Measurements from ENCODE around the gene FLVCR2. TPM values are rescaled to one million over a fixed set of nuclear protein-coding genes. Genes with fewer than 3 reads are reported as not detected.

FLVCR2 gene
- polyA plus RNA-seq, 1 donor from 2014 or later: not detected

DNA sequence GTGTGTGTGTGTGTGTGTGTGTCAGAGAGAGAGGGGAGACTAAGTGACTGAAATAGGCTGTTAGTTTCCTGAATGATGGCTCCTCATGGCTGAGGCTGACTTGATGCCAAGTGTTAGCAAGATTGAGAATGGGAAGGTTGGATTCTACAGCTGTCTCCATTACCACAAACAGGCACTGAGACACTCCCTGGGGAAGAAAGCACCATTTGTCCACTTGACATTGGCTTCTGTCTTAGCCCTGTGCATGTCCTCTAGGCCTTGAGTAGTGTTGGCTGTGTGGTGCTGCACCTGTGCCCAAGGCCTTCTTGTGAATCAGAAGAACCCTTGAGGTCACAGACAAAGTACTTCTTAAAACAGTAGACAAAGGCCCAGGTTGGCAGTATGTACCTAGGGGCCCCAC lies 66.6 kb downstream of the FLVCR2 start:
- TF ChIP-seq EP300 (conservative IDR thresholded peaks at IDR 0.05; ENCODE audit: poor library complexity, severe bottlenecking): no peak
- TF ChIP-seq, protein P1, sequence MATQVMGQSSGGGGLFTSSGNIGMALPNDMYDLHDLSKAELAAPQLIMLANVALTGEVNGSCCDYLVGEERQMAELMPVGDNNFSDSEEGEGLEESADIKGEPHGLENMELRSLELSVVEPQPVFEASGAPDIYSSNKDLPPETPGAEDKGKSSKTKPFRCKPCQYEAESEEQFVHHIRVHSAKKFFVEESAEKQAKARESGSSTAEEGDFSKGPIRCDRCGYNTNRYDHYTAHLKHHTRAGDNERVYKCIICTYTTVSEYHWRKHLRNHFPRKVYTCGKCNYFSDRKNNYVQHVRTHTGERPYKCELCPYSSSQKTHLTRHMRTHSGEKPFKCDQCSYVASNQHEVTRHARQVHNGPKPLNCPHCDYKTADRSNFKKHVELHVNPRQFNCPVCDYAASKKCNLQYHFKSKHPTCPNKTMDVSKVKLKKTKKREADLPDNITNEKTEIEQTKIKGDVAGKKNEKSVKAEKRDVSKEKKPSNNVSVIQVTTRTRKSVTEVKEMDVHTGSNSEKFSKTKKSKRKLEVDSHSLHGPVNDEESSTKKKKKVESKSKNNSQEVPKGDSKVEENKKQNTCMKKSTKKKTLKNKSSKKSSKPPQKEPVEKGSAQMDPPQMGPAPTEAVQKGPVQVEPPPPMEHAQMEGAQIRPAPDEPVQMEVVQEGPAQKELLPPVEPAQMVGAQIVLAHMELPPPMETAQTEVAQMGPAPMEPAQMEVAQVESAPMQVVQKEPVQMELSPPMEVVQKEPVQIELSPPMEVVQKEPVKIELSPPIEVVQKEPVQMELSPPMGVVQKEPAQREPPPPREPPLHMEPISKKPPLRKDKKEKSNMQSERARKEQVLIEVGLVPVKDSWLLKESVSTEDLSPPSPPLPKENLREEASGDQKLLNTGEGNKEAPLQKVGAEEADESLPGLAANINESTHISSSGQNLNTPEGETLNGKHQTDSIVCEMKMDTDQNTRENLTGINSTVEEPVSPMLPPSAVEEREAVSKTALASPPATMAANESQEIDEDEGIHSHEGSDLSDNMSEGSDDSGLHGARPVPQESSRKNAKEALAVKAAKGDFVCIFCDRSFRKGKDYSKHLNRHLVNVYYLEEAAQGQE (IDR thresholded peaks at IDR 0.05; ENCODE audit: borderline replicate concordance): no peak
- no peak for TF ChIP-seq SMC3 (conservative IDR thresholded peaks at IDR 0.05; ENCODE audit: poor library complexity)
- TF ChIP-seq RAD21 (conservative IDR thresholded peaks at IDR 0.05): no peak
- TF ChIP-seq POLR2AphosphoS5 (IDR thresholded peaks at IDR 0.05): no peak
- TF ChIP-seq, protein P2, sequence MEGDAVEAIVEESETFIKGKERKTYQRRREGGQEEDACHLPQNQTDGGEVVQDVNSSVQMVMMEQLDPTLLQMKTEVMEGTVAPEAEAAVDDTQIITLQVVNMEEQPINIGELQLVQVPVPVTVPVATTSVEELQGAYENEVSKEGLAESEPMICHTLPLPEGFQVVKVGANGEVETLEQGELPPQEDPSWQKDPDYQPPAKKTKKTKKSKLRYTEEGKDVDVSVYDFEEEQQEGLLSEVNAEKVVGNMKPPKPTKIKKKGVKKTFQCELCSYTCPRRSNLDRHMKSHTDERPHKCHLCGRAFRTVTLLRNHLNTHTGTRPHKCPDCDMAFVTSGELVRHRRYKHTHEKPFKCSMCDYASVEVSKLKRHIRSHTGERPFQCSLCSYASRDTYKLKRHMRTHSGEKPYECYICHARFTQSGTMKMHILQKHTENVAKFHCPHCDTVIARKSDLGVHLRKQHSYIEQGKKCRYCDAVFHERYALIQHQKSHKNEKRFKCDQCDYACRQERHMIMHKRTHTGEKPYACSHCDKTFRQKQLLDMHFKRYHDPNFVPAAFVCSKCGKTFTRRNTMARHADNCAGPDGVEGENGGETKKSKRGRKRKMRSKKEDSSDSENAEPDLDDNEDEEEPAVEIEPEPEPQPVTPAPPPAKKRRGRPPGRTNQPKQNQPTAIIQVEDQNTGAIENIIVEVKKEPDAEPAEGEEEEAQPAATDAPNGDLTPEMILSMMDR (IDR thresholded peaks at IDR 0.05; ENCODE audit: poor library complexity, severe bottlenecking): no peak
- no peak overlapping the region for H3K9ac ChIP-seq (ENCODE audit: low read length)
- H3K4me2 ChIP-seq (ENCODE audit: low read length): no peak overlapping the region
- H2AFZ ChIP-seq (ENCODE audit: low read depth, low read length): no peak overlapping the region
- H3F3A ChIP-seq (ENCODE audit: insufficient read depth, low read length, poor library complexity, severe bottlenecking): no peaks in the 10 kb centered on the region
- H3K27me3 ChIP-seq (ENCODE audit: insufficient read depth, low read depth, low read length): no peaks in the 10 kb centered on the region
- no peaks in the 10 kb centered on the region for H3K9me3 ChIP-seq (ENCODE audit: low read length)
- no peak overlapping the region for H3K27ac ChIP-seq (ENCODE audit: low read length)
- H3K36me3 ChIP-seq (ENCODE audit: insufficient read depth, low read length): no peaks in the 10 kb centered on the region
- H3K9me2 ChIP-seq (ENCODE audit: insufficient read depth, low read length): no peaks in the 10 kb centered on the region
- H4K20me1 ChIP-seq (ENCODE audit: insufficient read depth): no peaks in the 10 kb centered on the region
- H3K4me3 ChIP-seq (ENCODE audit: low read length): no peak overlapping the region
- H3K79me2 ChIP-seq (replicated peaks; ENCODE audit: insufficient read depth, low read length): no peaks in the 10 kb centered on the region

DNA sequence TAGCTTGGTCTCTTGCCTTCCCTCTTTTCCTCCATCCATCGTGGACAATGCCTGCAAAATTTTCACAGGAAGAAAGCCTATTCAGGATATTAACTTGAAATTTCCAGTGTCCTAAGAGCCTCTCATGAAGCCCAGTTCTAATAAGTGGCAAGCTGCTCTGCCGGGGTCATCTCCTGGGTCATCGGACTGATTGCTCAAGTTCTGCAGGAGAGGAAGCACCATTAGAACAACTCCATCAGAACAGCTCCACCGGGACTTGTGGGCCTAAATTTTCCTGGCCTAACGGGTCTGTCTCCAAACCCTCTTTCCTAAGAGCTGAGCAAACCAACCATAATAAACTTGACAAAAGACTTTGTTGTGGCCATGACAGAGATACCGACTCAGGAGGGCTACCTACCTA lies 68.3 kb downstream of the FLVCR2 start:
- H3K9ac ChIP-seq (ENCODE audit: low read length): no peak overlapping the region
- no peaks in the 10 kb centered on the region for H3K9me3 ChIP-seq (ENCODE audit: low read length)
- H3K4me3 ChIP-seq (ENCODE audit: low read length): no peak overlapping the region
- H3K27me3 ChIP-seq (ENCODE audit: insufficient read depth, low read depth, low read length): no peaks in the 10 kb centered on the region
- no peaks in the 10 kb centered on the region for H4K20me1 ChIP-seq (ENCODE audit: insufficient read depth)
- H3K27ac ChIP-seq (ENCODE audit: low read length): no peak overlapping the region
- no peaks in the 10 kb centered on the region for H3K36me3 ChIP-seq (ENCODE audit: insufficient read depth, low read length)
- no peak overlapping the region for H3K4me2 ChIP-seq (ENCODE audit: low read length)
- no peaks in the 10 kb centered on the region for H3K9me2 ChIP-seq (ENCODE audit: insufficient read depth, low read length)
- no peaks in the 10 kb centered on the region for H3F3A ChIP-seq (ENCODE audit: insufficient read depth, low read length, poor library complexity, severe bottlenecking)
- TF ChIP-seq, protein P2 (IDR thresholded peaks at IDR 0.05; ENCODE audit: poor library complexity, severe bottlenecking): no peak
- TF ChIP-seq, protein P1 (IDR thresholded peaks at IDR 0.05; ENCODE audit: borderline replicate concordance): no peak
- TF ChIP-seq EP300 (conservative IDR thresholded peaks at IDR 0.05; ENCODE audit: poor library complexity, severe bottlenecking) (no peak), MXI1 (conservative IDR thresholded peaks at IDR 0.05; ENCODE audit: poor library complexity, severe bottlenecking) (no peak), POLR2AphosphoS5 (IDR thresholded peaks at IDR 0.05) (no peak), EZH2 (IDR thresholded peaks at IDR 0.05; ENCODE audit: borderline replicate concordance, insufficient read depth, low read length, poor library complexity, severe bottlenecking) (no peak), SMC3 (conservative IDR thresholded peaks at IDR 0.05; ENCODE audit: poor library complexity) (no peak), TAF1 (IDR thresholded peaks at IDR 0.05; ENCODE audit: low read depth) (no peak), RAD21 (conservative IDR thresholded peaks at IDR 0.05) (no peak)
- no peak overlapping the region for H2AFZ ChIP-seq (ENCODE audit: low read depth, low read length)
- H3K79me2 ChIP-seq (replicated peaks; ENCODE audit: insufficient read depth, low read length): no peaks in the 10 kb centered on the region

Data from neural cell (in vitro differentiated cells).